HEK293 (cell line): ENCODE measurements around the gene DPY19L3.

Source experiments
- CTCF ChIA-PET: fragments of 350-600 bp; formaldehyde crosslinking; extraction: SDS; loops from one replicate; lab custom pipeline; 2021; ENCODE audit warnings: antibody characterized with exemption; lab: Yijun Ruan, JAX
- POLR2A ChIA-PET: fragments of 300-600 bp; formaldehyde crosslinking; extraction: SDS; loops from one replicate; lab custom pipeline; 2020; ENCODE audit warnings: antibody characterized with exemption, inconsistent platforms; lab: Yijun Ruan, JAX
- H3K27ac ChIP-seq: fragments of 200-500 bp; sonication (Bioruptor generic); 2 replicates; pipeline ENCODE4 v1.5.1; 2014; ENCODE audit warnings: low read depth, low read length, control low read depth, inconsistent platforms; ENCODE audit errors: extremely low read depth
- H3K36me3 ChIP-seq, 2 experiments: fragments of 200-500 bp in 1 of 2; sonication (Bioruptor generic) in 1 of 2; 1 replicate in 1 of 2; 2 replicates in 1 of 2; pipeline ENCODE4 v1.5.1; 2014 to 2017; ENCODE audit warnings: inconsistent platforms in 2 of 2, low read length in 2 of 2; ENCODE audit not compliant: control insufficient read depth in 2 of 2, insufficient read depth in 1 of 2
- H3K4me1 ChIP-seq: fragments of 200-500 bp; sonication (Bioruptor generic); 2 replicates; pipeline ENCODE4 v1.5.1; 2014; ENCODE audit warnings: mild to moderate bottlenecking, low read length, inconsistent platforms; ENCODE audit not compliant: control insufficient read depth, insufficient read depth
- H3K4me3 ChIP-seq: 2 replicates; pipeline ENCODE4 v1.5.1; 2011; ENCODE audit warnings: low read depth, mild to moderate bottlenecking, control low read depth, low read length, moderate library complexity
- H3K9me3 ChIP-seq: fragments of 200-500 bp; sonication (Bioruptor generic); 2 replicates; pipeline ENCODE4 v1.5.1; 2014; ENCODE audit warnings: low read depth, low read length, inconsistent platforms; ENCODE audit not compliant: control insufficient read depth, insufficient read depth
- BCL11B ChIP-seq: fragments of 450-650 bp; formaldehyde crosslinking; IDR thresholded peaks from 2 replicates; pipeline ENCODE4 v1.5.1; 2016; ENCODE audit warnings: low read depth, missing biosample characterization, missing genetic modification characterization
- HOXD13 ChIP-seq: sonication (generic); formaldehyde crosslinking; IDR thresholded peaks from 2 replicates; pipeline ENCODE4 v1.8.0; 2022; ENCODE audit warnings: missing genetic modification reagents, borderline replicate concordance
- KLF1 ChIP-seq: fragments of 450-650 bp; formaldehyde crosslinking; IDR thresholded peaks from 2 replicates; pipeline ENCODE4 v1.5.1; 2016; ENCODE audit warnings: missing biosample characterization, missing genetic modification characterization
- REPIN1 ChIP-seq: fragments of 450-650 bp; formaldehyde crosslinking; IDR thresholded peaks from 2 replicates; pipeline ENCODE4 v1.5.1; 2017; ENCODE audit warnings: missing biosample characterization, missing genetic modification characterization, low read depth
- TCF7L2 ChIP-seq: IDR thresholded peaks from 2 replicates; pipeline ENCODE4 v1.6.1; 2011; ENCODE audit warnings: low read depth, mild to moderate bottlenecking, inconsistent platforms, low read length, moderate library complexity, borderline replicate concordance
- TRIM28 ChIP-seq: IDR thresholded peaks from 2 replicates; pipeline ENCODE4 v1.6.1; 2011; ENCODE audit warnings: low read length, control low read depth, borderline replicate concordance
- ZFP3 ChIP-seq: fragments of 450-650 bp; formaldehyde crosslinking; IDR thresholded peaks from 2 replicates; pipeline ENCODE4 v1.5.1; 2016; ENCODE audit warnings: low read depth, missing biosample characterization, missing genetic modification characterization
- ZNF184 ChIP-seq: fragments of 450-650 bp; IDR thresholded peaks from 2 replicates; pipeline ENCODE4 v1.5.1; 2018; ENCODE audit warnings: missing biosample characterization, mild to moderate bottlenecking, missing genetic modification characterization
- ZNF266 ChIP-seq: fragments of 450-650 bp; formaldehyde crosslinking; IDR thresholded peaks from 2 replicates; pipeline ENCODE4 v1.5.1; 2016; ENCODE audit warnings: missing biosample characterization, missing genetic modification characterization, low read depth
- ZNF391 ChIP-seq: fragments of 450-650 bp; formaldehyde crosslinking; IDR thresholded peaks from 2 replicates; pipeline ENCODE4 v1.5.1; 2016; ENCODE audit warnings: low read depth, missing biosample characterization, missing genetic modification characterization, borderline replicate concordance
- ZNF544 ChIP-seq: fragments of 450-650 bp; formaldehyde crosslinking; IDR thresholded peaks from 2 replicates; pipeline ENCODE4 v1.5.0; 2017; ENCODE audit warnings: missing biosample characterization, missing genetic modification characterization
- ZNF548 ChIP-seq: fragments of 450-650 bp; formaldehyde crosslinking; IDR thresholded peaks from 2 replicates; pipeline ENCODE4 v1.5.1; 2016; ENCODE audit warnings: missing biosample characterization, missing genetic modification characterization
- ZNF654 ChIP-seq: fragments of 450-650 bp; formaldehyde crosslinking; IDR thresholded peaks from 2 replicates; pipeline ENCODE4 v1.5.1; 2016; ENCODE audit warnings: low read depth, missing biosample characterization, missing genetic modification characterization
- ZNF707 ChIP-seq: fragments of 450-650 bp; formaldehyde crosslinking; IDR thresholded peaks from 2 replicates; pipeline ENCODE4 v1.5.1; 2016; ENCODE audit warnings: missing biosample characterization, missing genetic modification characterization
- ZNF747 ChIP-seq: fragments of 450-650 bp; formaldehyde crosslinking; IDR thresholded peaks from 2 replicates; pipeline ENCODE4 v1.5.1; 2016; ENCODE audit warnings: missing biosample characterization, missing genetic modification characterization
- ZNF777 ChIP-seq: fragments of 450-650 bp; formaldehyde crosslinking; IDR thresholded peaks from 2 replicates; pipeline ENCODE4 v1.5.1; 2017; ENCODE audit warnings: missing biosample characterization, missing genetic modification characterization, borderline replicate concordance
- TF ChIP-seq, protein P1 (sequence below): fragments of 450-650 bp; formaldehyde crosslinking; IDR thresholded peaks from 2 replicates; pipeline ENCODE4 v1.5.0; 2017; ENCODE audit warnings: missing biosample characterization, missing genetic modification characterization, borderline replicate concordance
- TF ChIP-seq, protein P2 (sequence below): fragments of 450-650 bp; formaldehyde crosslinking; IDR thresholded peaks from 2 replicates; pipeline ENCODE4 v1.5.1; 2016; ENCODE audit warnings: missing biosample characterization, missing genetic modification characterization, low read depth
- TF ChIP-seq, protein P3 (sequence below): fragments of 450-650 bp; formaldehyde crosslinking; IDR thresholded peaks from 2 replicates; pipeline ENCODE4 v1.5.1; 2016; ENCODE audit warnings: missing biosample characterization, missing genetic modification characterization
- TF ChIP-seq, protein P4 (sequence below): fragments of 450-650 bp; formaldehyde crosslinking; IDR thresholded peaks from 2 replicates; pipeline ENCODE4 v1.5.1; 2016; ENCODE audit warnings: missing biosample characterization, missing genetic modification characterization, low read depth
- TF ChIP-seq, protein P5 (sequence below): fragments of 450-650 bp; formaldehyde crosslinking; IDR thresholded peaks from 2 replicates; pipeline ENCODE4 v1.5.1; 2017; ENCODE audit warnings: missing biosample characterization, missing genetic modification characterization
- TF ChIP-seq, protein P6 (sequence below): fragments of 450-650 bp; formaldehyde crosslinking; IDR thresholded peaks from 2 replicates; pipeline ENCODE4 v1.5.1; 2017; ENCODE audit warnings: missing biosample characterization, missing genetic modification characterization
- TF ChIP-seq, protein P7 (sequence below): fragments of 450-650 bp; formaldehyde crosslinking; IDR thresholded peaks from 2 replicates; pipeline ENCODE4 v1.5.1; 2016; ENCODE audit warnings: missing biosample characterization, missing genetic modification characterization

Gene DPY19L3

DNA sequence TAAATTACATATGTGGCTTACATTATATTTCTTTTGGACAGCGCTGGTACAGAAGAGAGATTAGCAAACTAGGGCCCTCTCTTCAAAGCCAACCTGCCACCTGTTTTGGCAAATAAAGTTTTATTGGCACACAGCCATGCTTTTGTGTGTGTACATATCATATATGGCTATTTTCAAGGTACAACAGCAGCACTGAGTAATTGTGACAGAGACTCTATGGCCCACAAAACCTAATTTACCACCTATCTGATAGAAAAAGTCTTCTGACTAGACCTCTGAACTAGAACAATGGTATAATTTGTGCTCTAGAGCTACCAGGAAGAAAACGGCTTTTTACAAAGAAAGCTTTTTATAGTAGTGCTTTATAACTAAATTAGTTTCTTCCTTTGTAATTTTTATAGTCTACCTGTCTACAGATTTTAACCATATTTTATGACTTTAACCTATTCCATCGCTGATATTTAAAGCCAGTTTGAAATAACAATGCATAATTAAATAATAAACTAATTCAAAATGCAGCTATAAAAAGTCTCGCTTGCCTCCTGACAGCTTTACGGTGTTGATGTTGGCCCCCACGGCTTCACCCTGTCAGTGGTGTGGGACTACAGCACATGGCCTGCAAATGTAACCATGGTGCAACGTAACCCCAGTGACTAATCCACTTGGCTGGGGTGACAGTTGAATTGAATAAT, 17.7 kb upstream of the DPY19L3 start:
- POLR2A ChIA-PET, result interaction anchor here (0.5 to 1.7 kb wide), 3 partner anchors 17 to 1997 kb away, joined by 3 to 11 read pairs (median 5); partner anchors contain the start of gene DPY19L3
- CTCF ChIA-PET, result interaction anchor here (0.7 to 3.5 kb wide), 8 partner anchors 8 to 275 kb away, joined by 3 to 26 read pairs (median 4); partner anchors contain the start of gene DPY19L3
- Histone ChIP-seq H3K27ac (peak overlapping the region; percentile 25; the same call in 1 of the 2 replicates), H3K4me3 (no peak overlapping the region), H3K36me3 (peaks cover 17 to 70% of the 10 kb centered on the region in 2 experiments), H3K4me1 (peaks cover 22% of the 10 kb centered on the region), H3K9me3 (no peaks in the 10 kb centered on the region; the same call in 1 of the 2 replicates)
- TF ChIP-seq, protein P1, sequence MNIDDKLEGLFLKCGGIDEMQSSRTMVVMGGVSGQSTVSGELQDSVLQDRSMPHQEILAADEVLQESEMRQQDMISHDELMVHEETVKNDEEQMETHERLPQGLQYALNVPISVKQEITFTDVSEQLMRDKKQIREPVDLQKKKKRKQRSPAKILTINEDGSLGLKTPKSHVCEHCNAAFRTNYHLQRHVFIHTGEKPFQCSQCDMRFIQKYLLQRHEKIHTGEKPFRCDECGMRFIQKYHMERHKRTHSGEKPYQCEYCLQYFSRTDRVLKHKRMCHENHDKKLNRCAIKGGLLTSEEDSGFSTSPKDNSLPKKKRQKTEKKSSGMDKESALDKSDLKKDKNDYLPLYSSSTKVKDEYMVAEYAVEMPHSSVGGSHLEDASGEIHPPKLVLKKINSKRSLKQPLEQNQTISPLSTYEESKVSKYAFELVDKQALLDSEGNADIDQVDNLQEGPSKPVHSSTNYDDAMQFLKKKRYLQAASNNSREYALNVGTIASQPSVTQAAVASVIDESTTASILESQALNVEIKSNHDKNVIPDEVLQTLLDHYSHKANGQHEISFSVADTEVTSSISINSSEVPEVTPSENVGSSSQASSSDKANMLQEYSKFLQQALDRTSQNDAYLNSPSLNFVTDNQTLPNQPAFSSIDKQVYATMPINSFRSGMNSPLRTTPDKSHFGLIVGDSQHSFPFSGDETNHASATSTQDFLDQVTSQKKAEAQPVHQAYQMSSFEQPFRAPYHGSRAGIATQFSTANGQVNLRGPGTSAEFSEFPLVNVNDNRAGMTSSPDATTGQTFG (tag by site-specific recombination), result no peak
- TF ChIP-seq, protein P2, sequence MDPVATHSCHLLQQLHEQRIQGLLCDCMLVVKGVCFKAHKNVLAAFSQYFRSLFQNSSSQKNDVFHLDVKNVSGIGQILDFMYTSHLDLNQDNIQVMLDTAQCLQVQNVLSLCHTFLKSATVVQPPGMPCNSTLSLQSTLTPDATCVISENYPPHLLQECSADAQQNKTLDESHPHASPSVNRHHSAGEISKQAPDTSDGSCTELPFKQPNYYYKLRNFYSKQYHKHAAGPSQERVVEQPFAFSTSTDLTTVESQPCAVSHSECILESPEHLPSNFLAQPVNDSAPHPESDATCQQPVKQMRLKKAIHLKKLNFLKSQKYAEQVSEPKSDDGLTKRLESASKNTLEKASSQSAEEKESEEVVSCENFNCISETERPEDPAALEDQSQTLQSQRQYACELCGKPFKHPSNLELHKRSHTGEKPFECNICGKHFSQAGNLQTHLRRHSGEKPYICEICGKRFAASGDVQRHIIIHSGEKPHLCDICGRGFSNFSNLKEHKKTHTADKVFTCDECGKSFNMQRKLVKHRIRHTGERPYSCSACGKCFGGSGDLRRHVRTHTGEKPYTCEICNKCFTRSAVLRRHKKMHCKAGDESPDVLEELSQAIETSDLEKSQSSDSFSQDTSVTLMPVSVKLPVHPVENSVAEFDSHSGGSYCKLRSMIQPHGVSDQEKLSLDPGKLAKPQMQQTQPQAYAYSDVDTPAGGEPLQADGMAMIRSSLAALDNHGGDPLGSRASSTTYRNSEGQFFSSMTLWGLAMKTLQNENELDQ (tag by site-specific recombination), result no peak
- TF ChIP-seq, protein P3, sequence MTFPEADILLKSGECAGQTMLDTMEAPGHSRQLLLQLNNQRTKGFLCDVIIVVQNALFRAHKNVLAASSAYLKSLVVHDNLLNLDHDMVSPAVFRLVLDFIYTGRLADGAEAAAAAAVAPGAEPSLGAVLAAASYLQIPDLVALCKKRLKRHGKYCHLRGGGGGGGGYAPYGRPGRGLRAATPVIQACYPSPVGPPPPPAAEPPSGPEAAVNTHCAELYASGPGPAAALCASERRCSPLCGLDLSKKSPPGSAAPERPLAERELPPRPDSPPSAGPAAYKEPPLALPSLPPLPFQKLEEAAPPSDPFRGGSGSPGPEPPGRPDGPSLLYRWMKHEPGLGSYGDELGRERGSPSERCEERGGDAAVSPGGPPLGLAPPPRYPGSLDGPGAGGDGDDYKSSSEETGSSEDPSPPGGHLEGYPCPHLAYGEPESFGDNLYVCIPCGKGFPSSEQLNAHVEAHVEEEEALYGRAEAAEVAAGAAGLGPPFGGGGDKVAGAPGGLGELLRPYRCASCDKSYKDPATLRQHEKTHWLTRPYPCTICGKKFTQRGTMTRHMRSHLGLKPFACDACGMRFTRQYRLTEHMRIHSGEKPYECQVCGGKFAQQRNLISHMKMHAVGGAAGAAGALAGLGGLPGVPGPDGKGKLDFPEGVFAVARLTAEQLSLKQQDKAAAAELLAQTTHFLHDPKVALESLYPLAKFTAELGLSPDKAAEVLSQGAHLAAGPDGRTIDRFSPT (tag by site-specific recombination), result no peak
- no peak for TF ChIP-seq TCF7L2
- TF ChIP-seq ZNF544 (tag by site-specific recombination), result no peak
- no peak for TF ChIP-seq ZNF266 (tag by site-specific recombination)
- TF ChIP-seq, protein P4, sequence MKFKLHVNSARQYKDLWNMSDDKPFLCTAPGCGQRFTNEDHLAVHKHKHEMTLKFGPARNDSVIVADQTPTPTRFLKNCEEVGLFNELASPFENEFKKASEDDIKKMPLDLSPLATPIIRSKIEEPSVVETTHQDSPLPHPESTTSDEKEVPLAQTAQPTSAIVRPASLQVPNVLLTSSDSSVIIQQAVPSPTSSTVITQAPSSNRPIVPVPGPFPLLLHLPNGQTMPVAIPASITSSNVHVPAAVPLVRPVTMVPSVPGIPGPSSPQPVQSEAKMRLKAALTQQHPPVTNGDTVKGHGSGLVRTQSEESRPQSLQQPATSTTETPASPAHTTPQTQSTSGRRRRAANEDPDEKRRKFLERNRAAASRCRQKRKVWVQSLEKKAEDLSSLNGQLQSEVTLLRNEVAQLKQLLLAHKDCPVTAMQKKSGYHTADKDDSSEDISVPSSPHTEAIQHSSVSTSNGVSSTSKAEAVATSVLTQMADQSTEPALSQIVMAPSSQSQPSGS (tag by site-specific recombination), result no peak
- no peak for TF ChIP-seq TRIM28
- TF ChIP-seq ZNF391, result peak; percentile 32; the same call in 1 of the 2 replicates
- no peak for TF ChIP-seq ZNF777
- no peak for TF ChIP-seq ZNF707 (tag by site-specific recombination)
- TF ChIP-seq ZNF747, result no peak
- TF ChIP-seq, protein P5, sequence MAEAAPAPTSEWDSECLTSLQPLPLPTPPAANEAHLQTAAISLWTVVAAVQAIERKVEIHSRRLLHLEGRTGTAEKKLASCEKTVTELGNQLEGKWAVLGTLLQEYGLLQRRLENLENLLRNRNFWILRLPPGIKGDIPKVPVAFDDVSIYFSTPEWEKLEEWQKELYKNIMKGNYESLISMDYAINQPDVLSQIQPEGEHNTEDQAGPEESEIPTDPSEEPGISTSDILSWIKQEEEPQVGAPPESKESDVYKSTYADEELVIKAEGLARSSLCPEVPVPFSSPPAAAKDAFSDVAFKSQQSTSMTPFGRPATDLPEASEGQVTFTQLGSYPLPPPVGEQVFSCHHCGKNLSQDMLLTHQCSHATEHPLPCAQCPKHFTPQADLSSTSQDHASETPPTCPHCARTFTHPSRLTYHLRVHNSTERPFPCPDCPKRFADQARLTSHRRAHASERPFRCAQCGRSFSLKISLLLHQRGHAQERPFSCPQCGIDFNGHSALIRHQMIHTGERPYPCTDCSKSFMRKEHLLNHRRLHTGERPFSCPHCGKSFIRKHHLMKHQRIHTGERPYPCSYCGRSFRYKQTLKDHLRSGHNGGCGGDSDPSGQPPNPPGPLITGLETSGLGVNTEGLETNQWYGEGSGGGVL, result no peak
- TF ChIP-seq REPIN1 (tag by site-specific recombination), result no peak
- TF ChIP-seq, protein P6, sequence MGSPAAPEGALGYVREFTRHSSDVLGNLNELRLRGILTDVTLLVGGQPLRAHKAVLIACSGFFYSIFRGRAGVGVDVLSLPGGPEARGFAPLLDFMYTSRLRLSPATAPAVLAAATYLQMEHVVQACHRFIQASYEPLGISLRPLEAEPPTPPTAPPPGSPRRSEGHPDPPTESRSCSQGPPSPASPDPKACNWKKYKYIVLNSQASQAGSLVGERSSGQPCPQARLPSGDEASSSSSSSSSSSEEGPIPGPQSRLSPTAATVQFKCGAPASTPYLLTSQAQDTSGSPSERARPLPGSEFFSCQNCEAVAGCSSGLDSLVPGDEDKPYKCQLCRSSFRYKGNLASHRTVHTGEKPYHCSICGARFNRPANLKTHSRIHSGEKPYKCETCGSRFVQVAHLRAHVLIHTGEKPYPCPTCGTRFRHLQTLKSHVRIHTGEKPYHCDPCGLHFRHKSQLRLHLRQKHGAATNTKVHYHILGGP (tag by site-specific recombination), result no peak
- TF ChIP-seq KLF1 (tag by site-specific recombination), result no peak
- TF ChIP-seq ZFP3, result no peak
- TF ChIP-seq, protein P7, sequence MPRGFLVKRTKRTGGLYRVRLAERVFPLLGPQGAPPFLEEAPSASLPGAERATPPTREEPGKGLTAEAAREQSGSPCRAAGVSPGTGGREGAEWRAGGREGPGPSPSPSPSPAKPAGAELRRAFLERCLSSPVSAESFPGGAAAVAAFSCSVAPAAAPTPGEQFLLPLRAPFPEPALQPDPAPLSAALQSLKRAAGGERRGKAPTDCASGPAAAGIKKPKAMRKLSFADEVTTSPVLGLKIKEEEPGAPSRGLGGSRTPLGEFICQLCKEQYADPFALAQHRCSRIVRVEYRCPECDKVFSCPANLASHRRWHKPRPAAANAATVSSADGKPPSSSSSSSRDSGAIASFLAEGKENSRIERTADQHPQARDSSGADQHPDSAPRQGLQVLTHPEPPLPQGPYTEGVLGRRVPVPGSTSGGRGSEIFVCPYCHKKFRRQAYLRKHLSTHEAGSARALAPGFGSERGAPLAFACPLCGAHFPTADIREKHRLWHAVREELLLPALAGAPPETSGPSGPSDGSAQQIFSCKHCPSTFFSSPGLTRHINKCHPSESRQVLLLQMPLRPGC (tag by site-specific recombination), result 0 out of 2 replicates have a peak, but pooled peaks have one; percentile 32
- no peak for TF ChIP-seq ZNF184 (tag by site-specific recombination)
- TF ChIP-seq BCL11B, result no peak
- peak; percentile 5 for TF ChIP-seq ZNF654
- no peak for TF ChIP-seq HOXD13 (CRISPR knock-in tag)
- no peak for TF ChIP-seq ZNF548 (tag by site-specific recombination)
